ENCODE data around the gene GRAP2. TPM values are rescaled to one million over a fixed set of nuclear protein-coding genes. Genes with fewer than 3 reads are reported as not detected.

GRAP2 gene
- total and polyA plus RNA-seq, 10 of the 15 experiments (the other 5 are each of a cell fraction or from before 2014, with no cell fraction given) = 3.3 to 79.1 (median 59.6) TPM

GRCh38 chr22:39851606-39852315 lies 49.1 kb upstream of the GRAP2 start:
- Histone ChIP-seq H4K20me1 (ENCODE audit: control insufficient read depth, insufficient read depth) (no peaks in the 10 kb centered on the region), H3K27me3 (replicated peaks in 1 of 2; ENCODE audit: control insufficient read depth in 2 of 2, insufficient read depth in 2 of 2, low read length in 1 of 2) (no peaks in the 10 kb centered on the region), H3K9ac (ENCODE audit: control insufficient read depth, insufficient read depth, low read length) (no peak overlapping the region), H3K9me3 (replicated peaks; ENCODE audit: control insufficient read depth, insufficient read depth, low read length) (no peaks in the 10 kb centered on the region), H3K36me3 (ENCODE audit: control insufficient read depth in 2 of 2, insufficient read depth in 2 of 2, low read length in 1 of 2) (no peaks in the 10 kb centered on the region), H3K4me3 (no peak overlapping the region), H3K79me2 (ENCODE audit: control insufficient read depth, insufficient read depth, low read length) (no peaks in the 10 kb centered on the region), H3K27ac (ENCODE audit: control insufficient read depth, insufficient read depth) (no peak overlapping the region), H3K4me1 (ENCODE audit: control insufficient read depth, insufficient read depth, low read length) (0 out of 2 replicates have a peak, but pooled peaks cover 3% of the 10 kb centered on the region), H2AFZ (ENCODE audit: control insufficient read depth, low read depth, low read length) (no peak overlapping the region), H3K4me2 (ENCODE audit: control insufficient read depth, insufficient read depth) (no peak overlapping the region)
- in situ Hi-C loops (cut with MboI) = no loop called here
- CTCF ChIA-PET = interaction anchor here (0.5 to 1.5 kb wide), 3 partner anchors 19 to 1267 kb away, joined by 3 to 4 read pairs (median 3); no protein-coding TSS in a partner anchor
- FAIRE-seq (no peak), DNase-seq (ENCODE audit: low read depth, low spot score) (no peak), ATAC-seq (no peak)
- no TSS peak for BruUV-seq (replicated peaks)
- SMC1A ChIA-PET (ENCODE audit: uncharacterized antibody, unreplicated experiment) = interaction anchor here (1.0 to 1.5 kb wide), 5 partner anchors 13 to 173 kb away, joined by 3 to 4 read pairs (median 3); no protein-coding TSS in a partner anchor
- POLR2A ChIA-PET = no interaction called here
- intact Hi-C loops (cut with micrococcal nuclease; ENCODE audit: unreplicated experiment) = no loop called here
- RAD21 ChIA-PET (ENCODE audit: unreplicated experiment) = no interaction called here
- WGBS (ENCODE audit: insufficient coverage, insufficient replicate concordance, low lambda C conversion rate, missing lambda C conversion rate) = 94% methylated on average over 4 of the region's 4 CpGs
- TF ChIP-seq JUND (IDR thresholded peaks at IDR 0.05; ENCODE audit: low read depth, low read length) (no peak), POLR2A (IDR thresholded peaks at IDR 0.05; ENCODE audit: low read depth, low read length) (no peak), ESRRA (IDR thresholded peaks at IDR 0.05; ENCODE audit: low read length) (no peak), USF2 (IDR thresholded peaks at IDR 0.05; ENCODE audit: borderline replicate concordance, low read depth, low read length) (no peak), POLR2AphosphoS2 (IDR thresholded peaks at IDR 0.05; ENCODE audit: low read depth, low read length) (no peak), MTA2 (IDR thresholded peaks at IDR 0.05; ENCODE audit: low read depth) (no peak), NR2C1 (IDR thresholded peaks at IDR 0.05) (no peak), NFIC (IDR thresholded peaks at IDR 0.05; ENCODE audit: low read depth, low read length) (no peak), ETV6 (conservative IDR thresholded peaks at IDR 0.05 in 1 of 2, IDR thresholded peaks at IDR 0.05 in 1 of 2; ENCODE audit: borderline replicate concordance in 1 of 2, low read depth in 1 of 2) (no peak), ZNF592 (IDR thresholded peaks at IDR 0.05) (no peak), CHD1 (IDR thresholded peaks at IDR 0.05; ENCODE audit: low read depth, low read length) (no peak), TAF1 (IDR thresholded peaks at IDR 0.05; ENCODE audit: borderline replicate concordance, low read depth, low read length) (no peak)
